CD4-positive, alpha-beta memory T cell (primary cell): ENCODE data around the gene FHOD3. TPM values are rescaled to one million over a fixed set of nuclear protein-coding genes. Genes with fewer than 3 reads are reported as not detected.

Experiments used
- CTCF ChIA-PET: fragments of 350-600 bp; sonication (Branson Sonifier 250); formaldehyde crosslinking; loops from one replicate; lab custom pipeline; 2021; ENCODE audit warnings: inconsistent platforms; ENCODE audit not compliant: partially characterized antibody; lab: Charles Lee
- POLR2A ChIA-PET: fragments of 350-600 bp; sonication (Branson Sonifier 250); formaldehyde crosslinking; loops from one replicate; lab custom pipeline; 2021; ENCODE audit not compliant: partially characterized antibody; lab: Charles Lee
- DNase-seq, 5 donors: peaks; one replicate each; pipeline versions ENCODE4 v3.0.0 to v3.0.0-alpha.2; 2020 to 2022; ENCODE audit warnings: mixed read lengths in 1 of 5
- H3K27ac ChIP-seq: one replicate; pipeline ENCODE4 v1.7.0; 2013; ENCODE audit warnings: low read depth, low read length
- H3K27me3 ChIP-seq: 2 replicates; pipeline ENCODE4 v1.7.0; 2013; ENCODE audit warnings: mild to moderate bottlenecking, low read length, moderate library complexity; ENCODE audit not compliant: insufficient read depth
- H3K36me3 ChIP-seq: 2 replicates; pipeline ENCODE4 v1.7.0; 2013; ENCODE audit warnings: mild to moderate bottlenecking, low read length, moderate library complexity; ENCODE audit not compliant: insufficient read depth
- H3K4me1 ChIP-seq: 2 replicates; pipeline ENCODE4 v1.7.0; 2013; ENCODE audit warnings: mild to moderate bottlenecking, low read length, moderate library complexity; ENCODE audit not compliant: insufficient read depth
- H3K4me3 ChIP-seq, 2 donors: one replicate each; pipeline ENCODE4 v1.7.0; 2013; ENCODE audit warnings: low read length in 2 of 2, mild to moderate bottlenecking in 1 of 2
- H3K9me3 ChIP-seq, 2 donors: one replicate each; pipeline ENCODE4 v1.7.0; 2013; ENCODE audit warnings: low read length in 2 of 2, control low read depth in 1 of 2; ENCODE audit not compliant: control insufficient read depth in 1 of 2
- H3K27ac Mint-ChIP-seq, 7 donors: one replicate each; pipeline ENCODE4 v1.8.0; 2020 to 2021; ENCODE audit warnings: mixed read lengths in 7 of 7, mild to moderate bottlenecking in 6 of 7, inconsistent platforms in 3 of 7, moderate library complexity in 3 of 7
- H3K27me3 Mint-ChIP-seq, 2 donors: one replicate each; pipeline ENCODE4 v1.8.0; 2020 to 2021; ENCODE audit warnings: mixed read lengths in 2 of 2
- H3K36me3 Mint-ChIP-seq, 2 donors: one replicate each; pipeline ENCODE4 v1.8.0; 2020 to 2021; ENCODE audit warnings: mixed read lengths in 2 of 2, inconsistent platforms in 1 of 2, mild to moderate bottlenecking in 1 of 2
- H3K4me1 Mint-ChIP-seq, 4 donors: one replicate each; pipeline ENCODE4 v1.8.0; 2020 to 2021; ENCODE audit warnings: mixed read lengths in 4 of 4, mild to moderate bottlenecking in 1 of 4
- H3K4me3 Mint-ChIP-seq, 8 donors: one replicate each; pipeline ENCODE4 v1.8.0; 2020 to 2021; ENCODE audit warnings: mixed read lengths in 8 of 8, mild to moderate bottlenecking in 7 of 8, moderate library complexity in 6 of 8, inconsistent platforms in 3 of 8
- H3K9me3 Mint-ChIP-seq, 8 donors: one replicate each; pipeline ENCODE4 v1.8.0; 2020 to 2021; ENCODE audit warnings: mixed read lengths in 8 of 8, mild to moderate bottlenecking in 5 of 8, inconsistent platforms in 3 of 8, moderate library complexity in 1 of 8
- intact Hi-C: fragments of 100-400 bp; cut with micrococcal nuclease; formaldehyde crosslinking; loops from one replicate; pipeline ENCODE4 v1.15.1; 2023
- polyA plus RNA-seq, 2 donors: library from polyadenylated mRNA; unstranded; fragments of 300-500 nt; fragmentation: Illumina TruSeq; gene quantifications; one replicate each; pipeline ENCODE4 v1.2.3, GENCODE V29; 2021
- total RNA-seq, 2 experiments: library from RNA; stranded (reverse); gene quantifications; one replicate each; pipeline ENCODE4 v1.2.3, GENCODE V29; 2021

The FHOD3 gene
- total and polyA plus RNA-seq, 4 experiments from 2014 or later, result not detected

DNA sequence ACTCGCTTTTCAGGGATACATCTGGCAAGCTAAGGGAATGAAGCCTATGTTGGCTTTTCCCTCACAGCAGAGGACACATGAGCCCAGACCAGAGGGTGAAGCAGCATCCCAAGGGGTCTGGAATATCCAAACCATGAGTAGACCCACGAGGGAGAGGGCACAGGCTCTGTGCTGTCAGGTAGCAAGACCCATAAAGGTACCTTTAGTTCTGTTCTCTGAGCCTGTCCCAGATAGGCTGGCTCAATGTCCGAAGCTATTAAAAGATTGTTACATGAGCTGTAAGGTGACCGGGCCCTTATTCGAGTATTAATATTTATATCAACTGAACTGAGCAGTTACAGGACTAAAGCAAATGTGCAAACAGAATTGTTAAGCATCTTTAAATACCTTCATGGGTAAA, 479.1 kb downstream of the FHOD3 start:
- no peaks in the 10 kb centered on the region for H3K27me3 ChIP-seq
- intact Hi-C loops, result no loop called here
- CTCF ChIA-PET, result no interaction called here

DNA sequence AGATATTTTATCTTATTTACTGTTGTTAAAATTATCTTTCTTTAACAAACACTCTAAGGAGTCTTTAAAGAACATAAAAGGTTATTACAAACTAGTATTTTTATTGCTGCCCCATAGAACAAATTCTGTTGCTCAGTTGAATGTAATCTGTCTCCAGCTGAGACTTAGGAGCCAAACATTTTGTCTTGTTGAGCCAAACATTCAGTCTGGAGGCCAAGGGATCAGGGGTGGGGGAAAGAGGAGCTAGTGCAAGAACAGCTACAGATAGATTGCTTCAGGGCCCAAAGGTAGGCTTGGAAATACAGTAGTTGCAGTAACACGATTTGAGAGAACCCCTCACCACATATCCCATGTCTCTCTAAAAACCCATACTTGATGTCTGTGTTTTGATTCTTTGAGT, 480.1 kb downstream of the FHOD3 start:
- Histone ChIP-seq H3K9me3 (no peaks in the 10 kb centered on the region), H3K4me3 (no peak overlapping the region), H3K27me3 (no peaks in the 10 kb centered on the region), H3K4me1 (no peaks in the 10 kb centered on the region), H3K36me3 (no peaks in the 10 kb centered on the region), H3K27ac (no peak overlapping the region)
- no peaks in the 10 kb centered on the region for H3K9me3 Mint-ChIP-seq
- no peak overlapping the region for H3K27ac Mint-ChIP-seq
- H3K27me3 Mint-ChIP-seq, result no peaks in the 10 kb centered on the region
- no peak for DNase-seq
- H3K4me3 Mint-ChIP-seq, result no peak overlapping the region
- H3K4me1 Mint-ChIP-seq, result peaks cover 0 to 5% (median 0%) of the 10 kb centered on the region in 4 donors
- ChIA-PET CTCF (no interaction called here), POLR2A (interaction anchor here (1.0 kb wide), 1 partner anchor 51 kb away, joined by 4 read pairs; the partner anchor contains the start of genes KIAA1328 and TPGS2)
- H3K36me3 Mint-ChIP-seq, result peaks cover 4 to 11% of the 10 kb centered on the region in 2 donors
- intact Hi-C loops, result no loop called here

More for the DNA sequence above, 479.1 kb downstream of the FHOD3 start:
- no peak overlapping the region for H3K27ac ChIP-seq
- H3K27ac Mint-ChIP-seq, result no peak overlapping the region
- DNase-seq, result no peak
- peaks cover 0 to 5% (median 2%) of the 10 kb centered on the region in 4 donors for H3K4me1 Mint-ChIP-seq
- no peak overlapping the region for H3K4me3 Mint-ChIP-seq
- no peak overlapping the region for H3K4me3 ChIP-seq
- no peaks in the 10 kb centered on the region for H3K4me1 ChIP-seq
- no peaks in the 10 kb centered on the region for H3K9me3 ChIP-seq
- peaks cover 4 to 11% of the 10 kb centered on the region in 2 donors for H3K36me3 Mint-ChIP-seq
- POLR2A ChIA-PET, result no interaction called here
- no peaks in the 10 kb centered on the region for H3K36me3 ChIP-seq
- H3K9me3 Mint-ChIP-seq, result no peaks in the 10 kb centered on the region
- H3K27me3 Mint-ChIP-seq, result no peaks in the 10 kb centered on the region

DNA sequence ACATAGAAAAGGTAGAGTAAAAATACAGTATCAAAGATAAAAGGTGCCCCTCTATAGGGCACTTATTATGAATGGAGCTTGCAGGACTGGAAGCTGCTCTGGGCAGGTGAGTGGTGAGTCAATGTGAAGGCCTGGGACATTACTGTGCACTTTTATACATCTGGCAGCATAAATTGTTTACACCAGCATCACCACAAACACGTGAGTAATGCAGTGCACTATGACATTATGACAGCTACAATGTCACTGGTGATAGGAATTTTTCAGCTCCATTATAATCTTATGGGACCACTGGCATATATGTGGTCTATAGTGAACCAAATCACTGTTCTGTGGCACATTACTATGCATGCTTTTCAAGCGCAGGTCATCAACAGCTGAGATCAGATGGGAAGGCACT, 483.2 kb downstream of the FHOD3 start:
- Histone ChIP-seq H3K4me3 (no peak overlapping the region), H3K27ac (no peak overlapping the region), H3K27me3 (no peaks in the 10 kb centered on the region), H3K9me3 (no peaks in the 10 kb centered on the region), H3K4me1 (no peaks in the 10 kb centered on the region), H3K36me3 (no peaks in the 10 kb centered on the region)
- ChIA-PET CTCF (no interaction called here), POLR2A (no interaction called here)
- H3K27me3 Mint-ChIP-seq, result no peaks in the 10 kb centered on the region
- no peak for DNase-seq
- no peaks in the 10 kb centered on the region for H3K9me3 Mint-ChIP-seq
- intact Hi-C loops, result no loop called here
- no peak overlapping the region for H3K4me3 Mint-ChIP-seq
- H3K36me3 Mint-ChIP-seq, result peaks cover 14 to 20% of the 10 kb centered on the region in 2 donors
- H3K27ac Mint-ChIP-seq, result no peak overlapping the region
- H3K4me1 Mint-ChIP-seq, result peaks cover 0 to 5% (median 0%) of the 10 kb centered on the region in 4 donors

DNA sequence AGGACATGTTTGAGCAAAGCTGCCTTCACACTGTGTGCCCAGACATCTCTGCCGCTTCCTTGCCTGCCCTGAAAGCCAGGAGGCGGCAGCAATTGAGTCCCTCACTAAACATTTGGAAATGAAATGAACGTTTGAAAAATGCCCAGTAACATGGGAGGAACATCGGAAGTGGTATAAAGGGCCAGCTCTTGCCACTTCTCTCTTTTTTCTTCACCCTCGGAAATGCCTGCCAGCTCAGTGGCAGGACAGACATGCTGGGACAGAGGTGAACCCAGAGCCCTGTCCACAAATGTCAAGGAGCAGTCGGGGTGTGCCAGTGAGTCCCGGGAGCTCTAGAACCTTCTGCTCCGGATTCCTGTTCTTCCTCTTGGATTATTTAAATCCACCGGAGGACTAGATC, 485.2 kb downstream of the FHOD3 start:
- Mint-ChIP-seq H3K4me1 (peaks cover 0 to 5% (median 0%) of the 10 kb centered on the region in 4 donors), H3K27ac (peak overlapping the region in 2 of 7 donors; percentile 29 to 37), H3K27me3 (no peaks in the 10 kb centered on the region), H3K36me3 (peaks cover 26 to 28% of the 10 kb centered on the region in 2 donors), H3K9me3 (no peaks in the 10 kb centered on the region), H3K4me3 (no peak overlapping the region)
- intact Hi-C loops, result no loop called here
- no peak for DNase-seq
- Histone ChIP-seq H3K27me3 (no peaks in the 10 kb centered on the region), H3K4me1 (no peaks in the 10 kb centered on the region), H3K36me3 (no peaks in the 10 kb centered on the region), H3K27ac (no peak overlapping the region), H3K4me3 (no peak overlapping the region), H3K9me3 (no peaks in the 10 kb centered on the region)
- ChIA-PET POLR2A (no interaction called here), CTCF (no interaction called here)

DNA sequence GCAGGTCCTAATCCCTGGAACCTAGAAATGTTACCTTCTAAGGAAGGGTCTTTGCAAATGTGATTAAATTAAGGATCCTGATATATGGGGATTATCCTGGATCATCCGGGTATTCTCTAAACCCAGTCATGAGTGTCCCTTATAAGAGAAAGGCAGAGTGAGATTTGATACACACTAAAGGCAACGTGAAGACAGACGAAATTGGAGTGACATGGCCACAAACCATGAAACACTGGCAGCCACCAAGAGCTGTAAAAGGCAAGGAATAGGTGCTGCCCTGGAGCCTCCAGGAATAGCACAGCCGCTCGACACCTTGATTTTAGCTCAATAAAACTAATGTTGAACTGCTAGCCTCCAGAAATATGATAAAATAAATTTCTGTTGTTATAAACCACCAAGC, 486.3 kb downstream of the FHOD3 start:
- Mint-ChIP-seq H3K9me3 (no peaks in the 10 kb centered on the region), H3K4me3 (no peak overlapping the region), H3K27ac (no peak overlapping the region), H3K27me3 (no peaks in the 10 kb centered on the region), H3K4me1 (peaks cover 0 to 4% (median 0%) of the 10 kb centered on the region in 4 donors), H3K36me3 (peaks cover 30% of the 10 kb centered on the region in 2 donors)
- Histone ChIP-seq H3K4me3 (no peak overlapping the region), H3K36me3 (no peaks in the 10 kb centered on the region), H3K4me1 (no peaks in the 10 kb centered on the region), H3K27ac (no peak overlapping the region), H3K27me3 (no peaks in the 10 kb centered on the region), H3K9me3 (no peaks in the 10 kb centered on the region)
- DNase-seq, result no peak
- ChIA-PET CTCF (no interaction called here), POLR2A (no interaction called here)
- intact Hi-C loops, result no loop called here

DNA sequence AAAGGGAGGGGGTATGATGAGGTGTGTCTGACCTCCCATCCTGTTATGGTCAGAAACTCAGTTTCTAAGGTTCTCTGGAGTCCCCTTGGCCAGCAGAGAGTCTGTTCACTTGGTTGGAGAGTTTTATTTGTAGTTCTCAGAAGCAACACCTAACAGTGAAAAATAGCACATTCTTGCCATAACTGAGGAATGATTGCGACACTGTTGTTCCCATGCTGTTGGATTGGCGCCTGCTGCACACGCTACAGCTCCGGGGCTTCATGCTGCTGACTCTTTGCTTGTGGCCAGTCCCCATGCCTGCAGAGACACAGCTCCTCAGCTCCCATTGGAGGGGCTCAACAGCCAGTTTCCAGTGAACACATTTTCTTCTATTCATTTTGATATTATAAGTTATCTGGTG, 489.2 kb downstream of the FHOD3 start:
- peaks cover 44 to 51% of the 10 kb centered on the region in 2 donors for H3K36me3 Mint-ChIP-seq
- ChIA-PET CTCF (no interaction called here), POLR2A (no interaction called here)
- intact Hi-C loops, result no loop called here
- no peak overlapping the region for H3K27ac Mint-ChIP-seq
- DNase-seq, result no peak
- Histone ChIP-seq H3K4me3 (no peak overlapping the region), H3K36me3 (peaks cover 5% of the 10 kb centered on the region), H3K27me3 (no peaks in the 10 kb centered on the region), H3K4me1 (no peaks in the 10 kb centered on the region), H3K9me3 (no peaks in the 10 kb centered on the region), H3K27ac (no peak overlapping the region)
- H3K9me3 Mint-ChIP-seq, result no peaks in the 10 kb centered on the region
- H3K4me1 Mint-ChIP-seq, result no peaks in the 10 kb centered on the region
- H3K4me3 Mint-ChIP-seq, result no peak overlapping the region
- no peaks in the 10 kb centered on the region for H3K27me3 Mint-ChIP-seq

DNA sequence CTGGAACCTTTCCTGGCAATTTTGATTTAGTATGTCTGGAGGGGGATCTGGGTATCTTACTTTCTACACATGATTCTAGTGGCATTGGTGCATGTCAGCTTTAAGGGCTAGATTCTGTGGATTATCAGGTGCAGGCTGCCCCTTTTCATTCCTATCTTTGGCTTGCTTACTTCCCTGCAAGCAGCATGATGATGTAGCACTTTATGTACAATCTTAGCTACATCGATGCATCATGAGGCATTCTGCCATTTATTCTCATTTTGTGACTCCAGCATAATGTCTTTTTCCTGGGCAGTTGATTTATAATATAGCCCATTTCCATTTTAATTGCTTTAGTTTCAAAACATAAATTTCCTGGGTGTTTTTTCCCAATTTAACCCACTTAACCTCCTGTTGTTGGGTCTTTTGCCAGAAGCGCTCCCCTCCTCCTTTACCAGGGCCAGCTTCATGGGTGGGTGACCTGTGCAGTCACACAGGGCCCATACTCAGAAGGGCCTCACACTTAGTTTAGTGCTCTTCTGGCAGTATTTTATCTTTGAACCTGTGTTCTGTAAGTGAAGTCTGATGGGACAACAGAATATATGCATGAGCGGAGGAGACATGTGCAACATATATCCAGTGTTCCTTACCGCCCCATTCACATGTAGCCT, 495.2 kb downstream of the FHOD3 start:
- no peaks in the 10 kb centered on the region for H3K27me3 ChIP-seq
- no peak for DNase-seq
- H3K27me3 Mint-ChIP-seq, result no peaks in the 10 kb centered on the region
- CTCF ChIA-PET, result interaction anchor here (1.2 kb wide), 1 partner anchor 15 kb away, joined by 3 read pairs; no protein-coding TSS in a partner anchor
- no peak overlapping the region for H3K27ac ChIP-seq
- peaks cover 17% of the 10 kb centered on the region for H3K36me3 ChIP-seq
- intact Hi-C loops, result no loop called here
- H3K4me1 Mint-ChIP-seq, result no peaks in the 10 kb centered on the region
- POLR2A ChIA-PET, result no interaction called here
- H3K4me3 ChIP-seq, result no peak overlapping the region
- H3K27ac Mint-ChIP-seq, result no peak overlapping the region
- peaks cover 78 to 81% of the 10 kb centered on the region in 2 donors for H3K36me3 Mint-ChIP-seq
- H3K4me3 Mint-ChIP-seq, result no peak overlapping the region
- H3K9me3 Mint-ChIP-seq, result no peaks in the 10 kb centered on the region
- H3K4me1 ChIP-seq, result no peaks in the 10 kb centered on the region
- no peaks in the 10 kb centered on the region for H3K9me3 ChIP-seq
